WI38 (cell line): ENCODE results near the gene PGS1.

Experiments used
- H3K4me3 ChIP-seq: 2 replicates; pipeline ENCODE4 v1.5.1; 2011; ENCODE audit warnings: low read depth, mild to moderate bottlenecking, control low read depth, low read length
- TF ChIP-seq, protein P1 (sequence below): IDR thresholded peaks from 2 replicates; pipeline ENCODE4 v1.5.1; 2012; ENCODE audit warnings: low read depth, mild to moderate bottlenecking, control low read depth, low read length

PGS1 gene

DNA sequence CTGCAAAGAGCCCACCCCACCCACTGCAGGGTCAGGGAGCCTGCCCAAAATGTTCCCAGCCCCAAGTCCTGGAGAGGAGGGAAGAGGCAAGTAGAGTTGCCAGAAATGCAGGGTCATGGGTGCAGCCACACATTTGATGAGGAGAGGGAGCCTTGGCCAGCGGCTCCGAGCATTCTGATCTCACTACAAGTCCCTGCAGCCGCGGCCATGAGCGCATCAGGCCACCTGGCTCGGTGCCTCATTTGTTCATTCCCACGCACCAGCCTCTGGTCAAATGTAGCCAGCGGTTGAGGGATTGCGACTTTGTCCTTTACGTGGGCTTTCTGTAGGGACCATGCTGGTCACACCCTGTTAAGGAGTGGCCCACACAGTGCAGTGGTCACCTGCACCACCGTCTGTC is 48.7 kb downstream of the PGS1 start:
- TF ChIP-seq, protein P1, sequence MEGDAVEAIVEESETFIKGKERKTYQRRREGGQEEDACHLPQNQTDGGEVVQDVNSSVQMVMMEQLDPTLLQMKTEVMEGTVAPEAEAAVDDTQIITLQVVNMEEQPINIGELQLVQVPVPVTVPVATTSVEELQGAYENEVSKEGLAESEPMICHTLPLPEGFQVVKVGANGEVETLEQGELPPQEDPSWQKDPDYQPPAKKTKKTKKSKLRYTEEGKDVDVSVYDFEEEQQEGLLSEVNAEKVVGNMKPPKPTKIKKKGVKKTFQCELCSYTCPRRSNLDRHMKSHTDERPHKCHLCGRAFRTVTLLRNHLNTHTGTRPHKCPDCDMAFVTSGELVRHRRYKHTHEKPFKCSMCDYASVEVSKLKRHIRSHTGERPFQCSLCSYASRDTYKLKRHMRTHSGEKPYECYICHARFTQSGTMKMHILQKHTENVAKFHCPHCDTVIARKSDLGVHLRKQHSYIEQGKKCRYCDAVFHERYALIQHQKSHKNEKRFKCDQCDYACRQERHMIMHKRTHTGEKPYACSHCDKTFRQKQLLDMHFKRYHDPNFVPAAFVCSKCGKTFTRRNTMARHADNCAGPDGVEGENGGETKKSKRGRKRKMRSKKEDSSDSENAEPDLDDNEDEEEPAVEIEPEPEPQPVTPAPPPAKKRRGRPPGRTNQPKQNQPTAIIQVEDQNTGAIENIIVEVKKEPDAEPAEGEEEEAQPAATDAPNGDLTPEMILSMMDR: no peak
- no peak overlapping the region for H3K4me3 ChIP-seq

DNA sequence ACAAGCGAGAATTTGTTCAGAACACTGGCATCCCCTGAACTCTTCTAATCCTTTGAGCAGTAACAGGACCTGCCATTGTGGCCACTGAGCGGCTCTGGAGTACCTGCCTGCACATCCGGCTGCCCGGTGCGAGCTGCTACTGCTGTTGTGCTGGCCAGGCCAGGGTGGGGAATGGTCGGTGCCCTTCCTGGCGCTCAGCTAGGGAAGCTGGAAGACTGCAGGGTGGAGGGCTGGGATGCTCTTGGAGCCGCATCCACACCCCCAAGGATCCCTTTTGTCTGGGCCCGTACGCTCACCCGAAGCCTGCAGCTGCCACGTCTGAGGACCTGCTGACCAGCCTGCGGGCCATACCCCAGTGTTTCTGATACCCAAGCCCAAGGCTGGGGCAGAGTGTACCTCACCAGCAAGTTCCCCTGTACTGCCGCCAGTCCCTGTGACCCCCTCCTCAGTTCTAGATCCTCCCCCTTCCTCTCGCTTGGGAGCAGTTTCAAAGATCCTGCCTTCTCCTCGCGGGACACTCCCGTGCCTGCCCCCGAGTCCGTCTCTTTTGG is 49.7 kb downstream of the PGS1 start:
- TF ChIP-seq, protein P1: no peak
- H3K4me3 ChIP-seq: no peak overlapping the region

DNA sequence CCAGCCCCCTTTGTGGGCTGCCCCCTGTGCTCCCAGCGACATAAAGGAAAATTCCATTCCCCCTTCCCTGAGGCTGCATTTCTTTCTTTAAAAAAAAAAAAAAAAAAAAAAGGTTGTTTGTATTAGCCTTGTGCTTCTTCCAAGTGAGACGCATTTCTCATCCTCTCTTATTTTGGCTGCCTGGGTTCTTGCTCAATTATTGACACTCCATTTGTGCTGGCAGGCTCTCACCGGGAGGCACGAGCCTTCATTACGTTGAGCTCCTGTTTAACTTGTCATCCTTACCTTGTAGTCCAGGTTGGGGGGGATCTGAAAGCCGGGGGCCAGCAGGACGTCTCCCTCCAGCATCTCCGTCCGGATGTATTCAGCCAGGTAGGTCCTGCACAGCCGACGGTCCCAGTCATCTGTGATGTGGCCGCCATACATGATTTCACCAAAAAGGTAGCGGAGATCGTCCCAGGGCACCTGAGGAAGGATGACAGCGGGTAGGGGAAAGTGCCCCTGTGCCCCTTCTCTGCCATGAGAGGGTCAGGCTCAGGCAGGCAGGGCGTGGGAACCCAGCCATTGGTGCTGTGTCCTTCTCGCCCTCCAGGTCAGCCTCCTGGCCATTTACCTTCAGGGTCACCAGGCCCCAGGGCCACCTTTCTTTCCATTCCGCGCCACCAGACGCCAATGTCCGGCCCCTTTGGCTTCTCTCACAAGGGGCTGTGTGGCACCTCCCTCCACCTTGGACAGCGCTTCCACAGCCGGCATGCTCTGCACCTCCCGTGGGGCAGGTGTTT is 50.6 kb downstream of the PGS1 start:
- no peak overlapping the region for H3K4me3 ChIP-seq

DNA sequence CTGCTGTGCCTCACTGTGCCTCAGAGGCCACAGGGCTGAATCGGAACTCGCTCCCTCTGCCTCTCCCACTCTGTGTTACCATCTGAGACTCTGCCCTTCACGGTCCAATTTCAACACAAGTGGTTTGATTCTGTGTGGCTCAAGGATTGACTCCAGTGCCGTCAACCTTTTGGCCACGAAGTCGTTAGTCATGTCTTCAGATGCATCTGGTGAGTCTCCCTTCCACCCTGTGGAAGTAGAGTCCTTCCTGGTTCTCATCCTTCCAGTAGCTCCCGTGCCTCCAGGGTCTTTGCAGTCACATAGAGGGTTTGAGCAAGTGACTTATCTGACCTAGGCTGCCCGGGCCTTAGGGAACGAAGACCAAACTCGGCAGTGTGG is 51.2 kb downstream of the PGS1 start:
- TF ChIP-seq, protein P1: no peak

More for the DNA sequence above, 50.6 kb downstream of the PGS1 start:
- TF ChIP-seq, protein P1: no peak

DNA sequence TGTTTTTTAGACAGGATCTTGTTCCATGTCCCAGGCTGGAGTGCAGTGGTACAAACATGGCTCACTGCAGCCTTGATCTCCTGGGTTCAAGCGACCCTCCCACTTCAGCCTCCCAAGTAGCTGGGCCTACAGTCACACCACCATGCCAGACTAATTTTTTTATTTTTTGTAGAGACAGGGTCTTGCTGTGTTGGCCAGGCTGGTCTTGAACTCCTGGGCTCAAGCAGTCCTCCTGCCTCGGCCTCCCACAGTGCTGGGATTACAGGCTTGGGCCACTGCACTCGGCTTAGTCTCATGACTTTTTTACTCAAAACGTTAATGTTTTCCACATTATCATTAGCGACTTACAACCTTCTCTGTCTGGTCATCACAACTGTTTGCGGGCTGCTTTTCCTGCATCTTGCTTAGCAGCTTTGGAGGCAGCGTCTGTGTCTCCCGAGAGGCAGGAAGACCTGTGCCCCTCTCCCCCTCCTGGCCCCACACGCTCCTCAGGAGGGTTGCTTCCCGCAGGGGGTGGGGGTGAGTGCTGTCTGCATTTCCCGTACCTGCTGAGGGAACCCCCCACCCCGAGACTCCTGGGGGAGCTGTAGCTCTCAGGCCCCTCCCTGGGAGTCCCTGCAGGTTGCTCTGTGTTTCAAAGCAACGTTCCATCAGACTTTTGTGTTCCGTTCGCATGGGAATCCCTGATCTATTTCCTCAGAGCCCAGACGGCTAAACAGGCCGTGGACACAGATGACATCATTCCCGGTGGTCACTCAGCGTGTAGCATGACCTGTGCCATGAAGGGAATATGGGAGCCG is 52.6 kb downstream of the PGS1 start:
- TF ChIP-seq, protein P1: no peak
- H3K4me3 ChIP-seq: no peak overlapping the region

More for the DNA sequence above, 51.2 kb downstream of the PGS1 start:
- no peak overlapping the region for H3K4me3 ChIP-seq

DNA sequence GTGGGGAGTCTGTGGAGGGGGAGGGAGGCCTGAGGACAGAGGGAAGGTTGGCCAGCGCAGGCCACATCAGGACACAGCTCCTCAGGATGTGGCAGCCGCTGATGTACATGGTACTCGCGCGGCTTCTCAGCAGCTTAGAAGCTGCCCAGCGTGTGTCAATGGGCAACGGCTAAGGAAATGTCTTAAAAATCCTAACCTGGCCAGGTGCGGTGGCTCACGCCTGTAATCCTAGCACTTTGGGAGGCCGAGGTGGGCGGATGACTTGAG is 53.2 kb downstream of the PGS1 start:
- no peak overlapping the region for H3K4me3 ChIP-seq
- TF ChIP-seq, protein P1: no peak
